ENCODE measurements around the gene CRIP2.

GRCh38 chr14:105479431-105480158 is 5.0 kb downstream of the CRIP2 start:
- TF ChIP-seq CTCF (IDR thresholded peaks at IDR 0.05; ENCODE audit: low read depth, low read length) (no peak), EZH2phosphoT487 (IDR thresholded peaks at IDR 0.05; ENCODE audit: low read depth) (no peak)

All from OCI-LY3 (cell line).